ENCODE measurements around the gene FOXE1.

The FOXE1 gene

DNA sequence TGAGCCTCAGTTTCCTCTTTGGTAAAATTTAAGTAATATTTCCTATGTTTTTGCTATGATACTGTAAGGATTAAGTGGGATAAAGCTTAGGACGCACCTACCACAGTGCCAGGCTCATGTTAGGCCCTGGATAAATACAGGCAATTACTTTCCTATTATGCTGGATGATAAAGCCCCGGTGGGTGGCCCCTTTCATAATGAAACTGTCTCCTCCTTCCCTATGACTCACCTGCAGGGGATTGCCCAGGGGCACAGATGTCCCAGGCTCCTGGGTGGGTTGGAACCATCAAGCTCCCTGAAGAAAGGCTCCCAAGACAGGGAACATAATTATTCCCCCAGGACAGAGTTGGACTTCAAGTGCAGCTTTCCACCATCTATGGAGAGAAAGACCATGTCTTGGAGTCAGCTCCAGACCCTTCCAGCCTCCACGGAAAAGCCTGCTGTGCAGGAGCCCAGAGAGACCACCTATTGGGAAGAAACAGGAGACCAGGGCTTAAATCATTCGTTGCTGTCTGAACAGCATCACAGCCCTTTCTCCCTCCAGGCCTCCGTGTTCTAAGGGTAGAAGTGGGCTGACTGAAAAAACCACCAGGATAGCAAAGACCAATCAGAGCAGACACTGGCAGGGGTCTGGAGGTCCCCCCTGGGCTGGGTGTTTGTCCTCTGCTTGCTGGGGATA, 43.2 kb upstream of the FOXE1 start:
- TF ChIP-seq EZH2 (IDR thresholded peaks at IDR 0.05; ENCODE audit: borderline replicate concordance, low read depth, low read length, severe bottlenecking), result no peak
- TF ChIP-seq, protein P1, sequence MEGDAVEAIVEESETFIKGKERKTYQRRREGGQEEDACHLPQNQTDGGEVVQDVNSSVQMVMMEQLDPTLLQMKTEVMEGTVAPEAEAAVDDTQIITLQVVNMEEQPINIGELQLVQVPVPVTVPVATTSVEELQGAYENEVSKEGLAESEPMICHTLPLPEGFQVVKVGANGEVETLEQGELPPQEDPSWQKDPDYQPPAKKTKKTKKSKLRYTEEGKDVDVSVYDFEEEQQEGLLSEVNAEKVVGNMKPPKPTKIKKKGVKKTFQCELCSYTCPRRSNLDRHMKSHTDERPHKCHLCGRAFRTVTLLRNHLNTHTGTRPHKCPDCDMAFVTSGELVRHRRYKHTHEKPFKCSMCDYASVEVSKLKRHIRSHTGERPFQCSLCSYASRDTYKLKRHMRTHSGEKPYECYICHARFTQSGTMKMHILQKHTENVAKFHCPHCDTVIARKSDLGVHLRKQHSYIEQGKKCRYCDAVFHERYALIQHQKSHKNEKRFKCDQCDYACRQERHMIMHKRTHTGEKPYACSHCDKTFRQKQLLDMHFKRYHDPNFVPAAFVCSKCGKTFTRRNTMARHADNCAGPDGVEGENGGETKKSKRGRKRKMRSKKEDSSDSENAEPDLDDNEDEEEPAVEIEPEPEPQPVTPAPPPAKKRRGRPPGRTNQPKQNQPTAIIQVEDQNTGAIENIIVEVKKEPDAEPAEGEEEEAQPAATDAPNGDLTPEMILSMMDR (IDR thresholded peaks at IDR 0.05; ENCODE audit: borderline replicate concordance, extremely low read depth, low read length, poor library complexity, severe bottlenecking), result no peak
- no peaks in the 10 kb centered on the region for H3K36me3 ChIP-seq (ENCODE audit: insufficient read depth, low read length)
- no peaks in the 10 kb centered on the region for H3K4me1 ChIP-seq (ENCODE audit: insufficient read depth, low read length)
- ATAC-seq (ENCODE audit: insufficient read depth, low read depth) (no peak), DNase-seq (no peak)
- H2AFZ ChIP-seq (ENCODE audit: low read depth, low read length), result no peak overlapping the region
- no peaks in the 10 kb centered on the region for H4K20me1 ChIP-seq (ENCODE audit: insufficient read depth, low read length)
- no peaks in the 10 kb centered on the region for H3K9me3 ChIP-seq (ENCODE audit: insufficient read depth, low read length, severe bottlenecking)
- H3K27me3 ChIP-seq (ENCODE audit: insufficient read depth, low read length, poor library complexity), result no peaks in the 10 kb centered on the region
- H3K27ac ChIP-seq (ENCODE audit: low read length), result no peak overlapping the region
- no peak overlapping the region for H3K4me3 ChIP-seq (ENCODE audit: low read depth in 1 of 2, low read length in 2 of 2)
- no peak overlapping the region for H3K9ac ChIP-seq (ENCODE audit: low read depth, low read length)
- H3K79me2 ChIP-seq (ENCODE audit: insufficient read depth, low read length), result no peaks in the 10 kb centered on the region
- H3K4me2 ChIP-seq (ENCODE audit: insufficient read depth, low read length), result no peak overlapping the region

DNA sequence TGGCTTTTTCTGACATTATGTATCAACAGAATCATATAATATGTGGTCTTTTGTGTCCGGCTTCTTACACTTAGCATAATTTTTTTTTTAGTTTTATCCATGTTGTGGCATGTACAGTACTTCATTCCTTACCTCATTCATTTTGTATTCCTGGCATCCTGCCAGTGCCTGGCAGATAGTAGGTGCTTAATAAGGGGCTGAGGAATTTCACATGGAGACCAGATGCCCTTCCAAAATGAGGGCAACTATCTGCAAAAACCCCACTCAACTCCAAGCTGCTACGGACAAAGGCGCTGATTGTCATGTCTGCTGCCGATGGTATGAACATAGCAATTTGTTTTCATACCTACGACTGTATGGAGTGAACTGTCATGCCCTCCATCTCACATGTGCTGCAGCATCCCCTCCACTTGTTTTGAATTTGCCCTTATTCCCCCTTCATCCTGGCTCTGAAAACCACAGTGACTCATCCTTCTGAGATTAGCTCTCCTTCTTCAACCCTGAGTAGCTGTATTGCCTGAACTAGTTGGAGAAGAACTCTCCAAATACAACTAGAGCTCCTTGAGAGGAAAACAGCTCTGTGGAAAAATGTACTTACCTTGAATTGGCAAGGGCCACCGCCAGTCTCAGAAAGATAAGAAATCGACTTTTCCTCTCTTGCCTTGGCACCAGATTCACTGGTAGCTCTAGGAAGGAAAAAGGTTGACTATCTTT, 41.3 kb upstream of the FOXE1 start:
- H4K20me1 ChIP-seq (ENCODE audit: insufficient read depth, low read length), result no peaks in the 10 kb centered on the region
- H3K27ac ChIP-seq (ENCODE audit: low read length), result no peak overlapping the region
- no peak overlapping the region for H3K4me3 ChIP-seq (ENCODE audit: low read depth in 1 of 2, low read length in 2 of 2)
- H3K27me3 ChIP-seq (ENCODE audit: insufficient read depth, low read length, poor library complexity), result no peaks in the 10 kb centered on the region
- H3K36me3 ChIP-seq (ENCODE audit: insufficient read depth, low read length), result no peaks in the 10 kb centered on the region
- no peak for TF ChIP-seq EZH2 (IDR thresholded peaks at IDR 0.05; ENCODE audit: borderline replicate concordance, low read depth, low read length, severe bottlenecking)
- TF ChIP-seq, protein P1 (IDR thresholded peaks at IDR 0.05; ENCODE audit: borderline replicate concordance, extremely low read depth, low read length, poor library complexity, severe bottlenecking), result no peak
- ATAC-seq (ENCODE audit: insufficient read depth, low read depth), result no peak
- no peak overlapping the region for H3K9ac ChIP-seq (ENCODE audit: low read depth, low read length)
- no peak for DNase-seq
- no peak overlapping the region for H2AFZ ChIP-seq (ENCODE audit: low read depth, low read length)
- H3K4me2 ChIP-seq (ENCODE audit: insufficient read depth, low read length), result no peak overlapping the region
- no peaks in the 10 kb centered on the region for H3K4me1 ChIP-seq (ENCODE audit: insufficient read depth, low read length)
- no peaks in the 10 kb centered on the region for H3K79me2 ChIP-seq (ENCODE audit: insufficient read depth, low read length)
- H3K9me3 ChIP-seq (ENCODE audit: insufficient read depth, low read length, severe bottlenecking), result no peaks in the 10 kb centered on the region

DNA sequence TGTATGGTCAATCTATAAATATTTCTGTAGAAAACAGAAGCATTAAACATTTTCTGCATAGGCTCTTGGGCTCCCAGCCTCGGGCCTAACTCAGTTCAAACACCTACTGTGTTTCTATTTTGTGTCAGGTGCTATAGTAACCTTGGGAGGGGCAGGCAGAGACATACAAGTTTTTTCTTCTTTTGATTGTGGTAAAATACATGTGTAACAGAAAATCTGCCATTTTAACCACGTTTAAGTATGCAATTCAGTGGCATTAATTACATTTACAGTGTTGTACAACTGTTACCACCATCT, 40.8 kb upstream of the FOXE1 start:
- Histone ChIP-seq H3K36me3 (ENCODE audit: insufficient read depth, low read length) (no peaks in the 10 kb centered on the region), H3K27me3 (ENCODE audit: insufficient read depth, low read length, poor library complexity) (no peaks in the 10 kb centered on the region), H3K27ac (ENCODE audit: low read length) (no peak overlapping the region), H3K79me2 (ENCODE audit: insufficient read depth, low read length) (no peaks in the 10 kb centered on the region), H3K4me1 (ENCODE audit: insufficient read depth, low read length) (no peaks in the 10 kb centered on the region), H2AFZ (ENCODE audit: low read depth, low read length) (no peak overlapping the region), H3K9ac (ENCODE audit: low read depth, low read length) (no peak overlapping the region), H3K4me3 (ENCODE audit: low read depth in 1 of 2, low read length in 2 of 2) (no peak overlapping the region), H3K4me2 (ENCODE audit: insufficient read depth, low read length) (no peak overlapping the region), H3K9me3 (ENCODE audit: insufficient read depth, low read length, severe bottlenecking) (no peaks in the 10 kb centered on the region), H4K20me1 (ENCODE audit: insufficient read depth, low read length) (no peaks in the 10 kb centered on the region)
- TF ChIP-seq, protein P1 (IDR thresholded peaks at IDR 0.05; ENCODE audit: borderline replicate concordance, extremely low read depth, low read length, poor library complexity, severe bottlenecking), result no peak
- TF ChIP-seq EZH2 (IDR thresholded peaks at IDR 0.05; ENCODE audit: borderline replicate concordance, low read depth, low read length, severe bottlenecking), result no peak
- ATAC-seq (ENCODE audit: insufficient read depth, low read depth) (no peak), DNase-seq (no peak)

Measured in DND-41 (cell line).